ENCODE data around the gene SHE. TPM values are rescaled to one million over a fixed set of nuclear protein-coding genes. Genes with fewer than 3 reads are reported as not detected.

SHE gene
- total and polyA plus RNA-seq, 9 donors, result 7.3 to 10.4 (median 8.4) TPM

DNA sequence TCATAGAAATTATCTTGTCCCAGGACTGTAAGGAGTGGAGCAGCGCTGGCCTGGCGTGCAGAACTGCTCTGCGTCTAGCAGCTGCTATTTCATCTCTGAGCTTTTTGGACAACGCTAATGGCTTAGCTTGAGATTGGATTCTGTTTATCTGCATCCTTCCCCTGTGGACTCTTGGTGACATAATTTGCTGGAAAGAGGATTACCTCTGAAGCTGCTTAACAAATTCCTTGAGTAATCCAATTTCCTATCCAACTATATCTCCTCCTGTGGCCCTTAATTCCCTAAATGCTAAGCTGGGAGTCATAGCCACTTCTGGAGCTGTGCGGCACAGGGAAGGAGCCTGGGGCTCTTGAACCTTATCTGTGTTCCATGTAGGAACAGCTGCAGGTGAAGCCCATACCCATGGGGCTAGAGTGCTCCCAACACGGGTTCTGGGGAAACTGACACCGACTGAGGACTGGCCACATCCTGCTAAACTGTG is 53.8 kb downstream of the SHE start:
- no peaks in the 10 kb centered on the region for H3K9me3 ChIP-seq (replicated peaks; ENCODE audit: control insufficient read depth, low read depth, low read length)
- peaks cover 2% of the 10 kb centered on the region for H3K27me3 ChIP-seq (ENCODE audit: control insufficient read depth, insufficient read depth, low read length)
- 49% methylated on average over 5 of the region's 7 CpGs for WGBS (ENCODE audit: insufficient coverage)
- H3K27ac ChIP-seq (ENCODE audit: low read length), result peak overlapping the region; percentile 42
- H3K36me3 ChIP-seq (ENCODE audit: control insufficient read depth, insufficient read depth, low read length), result no peaks in the 10 kb centered on the region
- no peak overlapping the region for H3K4me3 ChIP-seq (ENCODE audit: low read length)
- H3K4me1 ChIP-seq (ENCODE audit: control insufficient read depth, insufficient read depth, low read length), result peaks cover 13% of the 10 kb centered on the region
- DNase-seq, result peak; percentile 95

DNA sequence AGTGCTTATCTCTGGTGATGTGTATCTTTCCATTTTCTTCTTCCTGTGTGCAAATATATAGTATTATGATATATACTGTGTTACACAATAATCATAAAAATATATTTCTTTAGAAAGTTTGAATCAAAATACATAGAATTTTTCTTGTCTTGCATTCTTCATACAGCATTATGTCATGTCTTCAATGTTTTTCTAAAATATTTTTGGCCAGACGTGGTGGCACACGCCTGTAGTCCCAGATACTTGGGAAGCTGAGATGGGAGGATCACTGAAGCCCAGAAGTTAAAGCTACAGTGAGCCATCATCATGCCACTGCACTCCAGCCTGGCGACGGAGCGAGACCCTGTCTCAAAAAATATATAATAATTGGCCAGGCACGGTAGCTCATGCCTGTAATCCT is 55.4 kb downstream of the SHE start:
- no peak for DNase-seq
- Histone ChIP-seq H3K4me1 (ENCODE audit: control insufficient read depth, insufficient read depth, low read length) (peaks cover 9% of the 10 kb centered on the region), H3K27me3 (ENCODE audit: control insufficient read depth, insufficient read depth, low read length) (peaks cover 3% of the 10 kb centered on the region), H3K4me3 (ENCODE audit: low read length) (no peak overlapping the region), H3K9me3 (replicated peaks; ENCODE audit: control insufficient read depth, low read depth, low read length) (no peaks in the 10 kb centered on the region), H3K27ac (ENCODE audit: low read length) (no peak overlapping the region), H3K36me3 (ENCODE audit: control insufficient read depth, insufficient read depth, low read length) (no peaks in the 10 kb centered on the region)
- WGBS (ENCODE audit: insufficient coverage), result 52% methylated on average over 2 of the region's 6 CpGs

DNA sequence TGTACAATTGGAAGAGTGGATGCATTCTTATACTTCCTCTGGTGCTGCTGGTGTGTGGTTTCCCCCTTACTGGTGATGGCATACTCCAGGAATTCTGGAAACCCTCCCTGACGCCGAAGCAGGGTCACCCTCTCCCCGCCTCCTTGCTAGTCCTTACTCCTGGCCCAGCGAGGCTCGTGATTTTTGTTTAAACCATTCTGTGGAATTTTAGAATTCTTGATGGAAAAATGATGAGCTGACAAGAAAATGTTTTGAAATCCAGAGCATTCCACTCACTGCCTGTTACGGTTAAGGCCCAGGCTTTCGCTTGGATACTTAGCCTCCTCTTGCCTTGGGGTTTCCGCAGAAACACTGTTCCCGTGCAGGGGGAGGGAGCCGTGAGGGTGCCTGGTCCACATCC is 55.9 kb downstream of the SHE start:
- Histone ChIP-seq H3K4me1 (ENCODE audit: control insufficient read depth, insufficient read depth, low read length) (peaks cover 9% of the 10 kb centered on the region), H3K4me3 (ENCODE audit: low read length) (no peak overlapping the region), H3K9me3 (replicated peaks; ENCODE audit: control insufficient read depth, low read depth, low read length) (no peaks in the 10 kb centered on the region), H3K27me3 (ENCODE audit: control insufficient read depth, insufficient read depth, low read length) (peaks cover 3% of the 10 kb centered on the region), H3K27ac (ENCODE audit: low read length) (peak overlapping the region; percentile 20), H3K36me3 (ENCODE audit: control insufficient read depth, insufficient read depth, low read length) (no peaks in the 10 kb centered on the region)
- WGBS (ENCODE audit: insufficient coverage), result no CpG with 5 or more reads among the region's 10 CpGs
- peak; percentile 80 for DNase-seq

DNA sequence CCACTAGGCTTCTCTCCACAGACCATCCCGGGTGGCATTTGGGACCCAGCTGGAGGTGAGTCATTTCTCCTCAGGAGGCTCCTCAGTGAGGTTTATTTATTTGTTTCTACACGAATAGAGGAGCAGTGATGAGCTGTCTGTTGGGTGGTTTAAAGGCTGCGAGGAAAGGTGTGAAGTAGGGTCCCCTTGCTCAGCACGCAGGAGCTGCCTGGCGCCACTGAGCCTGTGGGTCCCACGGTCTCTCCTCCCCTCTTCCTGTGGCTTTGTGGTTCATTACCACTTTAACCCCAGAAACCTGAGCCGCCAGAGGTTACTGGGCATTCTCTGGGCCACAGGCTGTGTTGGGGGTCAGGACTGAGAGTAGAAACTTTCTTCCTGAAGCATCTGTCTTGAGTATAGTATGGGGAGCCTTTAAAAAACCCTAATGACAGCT is 57.2 kb downstream of the SHE start:
- no peak for DNase-seq
- no peak overlapping the region for H3K27ac ChIP-seq (ENCODE audit: low read length)
- H3K9me3 ChIP-seq (replicated peaks; ENCODE audit: control insufficient read depth, low read depth, low read length), result no peaks in the 10 kb centered on the region
- H3K27me3 ChIP-seq (ENCODE audit: control insufficient read depth, insufficient read depth, low read length), result peaks cover 3% of the 10 kb centered on the region
- no peaks in the 10 kb centered on the region for H3K36me3 ChIP-seq (ENCODE audit: control insufficient read depth, insufficient read depth, low read length)
- peaks cover 9% of the 10 kb centered on the region for H3K4me1 ChIP-seq (ENCODE audit: control insufficient read depth, insufficient read depth, low read length)
- H3K4me3 ChIP-seq (ENCODE audit: low read length), result no peak overlapping the region
- no CpG with 5 or more reads among the region's 7 CpGs for WGBS (ENCODE audit: insufficient coverage)

DNA sequence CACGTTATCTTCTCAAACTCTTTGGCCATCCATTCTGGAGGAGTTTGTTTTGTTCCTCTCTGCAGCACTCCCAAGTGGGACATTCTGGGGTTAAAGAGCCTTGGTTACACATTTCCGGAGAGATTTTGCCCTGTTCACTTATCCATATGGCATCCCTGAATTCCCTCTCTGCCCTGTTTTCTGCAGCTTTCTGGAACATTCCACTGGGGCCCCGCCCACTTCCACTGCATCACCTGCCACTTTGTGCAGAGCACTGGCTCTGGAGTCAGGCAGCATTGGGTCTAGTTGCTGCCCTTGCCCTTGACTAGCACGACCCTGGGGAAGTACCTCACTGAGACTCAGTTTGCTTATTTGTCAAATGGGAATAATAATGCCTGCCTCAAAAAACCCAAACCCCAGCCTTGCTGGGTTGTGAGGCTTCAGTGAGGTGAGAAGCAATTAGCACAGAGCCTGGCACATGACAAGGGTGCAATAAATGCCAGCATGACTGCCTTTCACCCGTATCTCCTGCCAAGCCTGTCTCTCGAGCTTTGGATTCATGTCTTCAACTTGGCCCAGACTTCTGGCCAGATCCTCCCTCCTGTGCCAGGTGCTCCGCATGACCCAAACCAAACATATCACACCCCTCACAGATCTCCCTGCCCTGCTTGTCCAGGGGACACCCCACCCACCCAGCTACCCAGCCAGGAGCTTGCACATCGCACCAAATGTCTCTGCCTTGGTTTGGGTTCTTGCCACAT is 58.8 kb downstream of the SHE start:
- H3K4me3 ChIP-seq (ENCODE audit: low read length), result no peak overlapping the region
- peaks cover 6% of the 10 kb centered on the region for H3K4me1 ChIP-seq (ENCODE audit: control insufficient read depth, insufficient read depth, low read length)
- no peaks in the 10 kb centered on the region for H3K36me3 ChIP-seq (ENCODE audit: control insufficient read depth, insufficient read depth, low read length)
- no peak for DNase-seq
- H3K9me3 ChIP-seq (replicated peaks; ENCODE audit: control insufficient read depth, low read depth, low read length), result no peaks in the 10 kb centered on the region
- peaks cover 3% of the 10 kb centered on the region for H3K27me3 ChIP-seq (ENCODE audit: control insufficient read depth, insufficient read depth, low read length)
- WGBS (ENCODE audit: insufficient coverage), result 69% methylated on average over 6 of the region's 8 CpGs
- H3K27ac ChIP-seq (ENCODE audit: low read length), result no peak overlapping the region

DNA sequence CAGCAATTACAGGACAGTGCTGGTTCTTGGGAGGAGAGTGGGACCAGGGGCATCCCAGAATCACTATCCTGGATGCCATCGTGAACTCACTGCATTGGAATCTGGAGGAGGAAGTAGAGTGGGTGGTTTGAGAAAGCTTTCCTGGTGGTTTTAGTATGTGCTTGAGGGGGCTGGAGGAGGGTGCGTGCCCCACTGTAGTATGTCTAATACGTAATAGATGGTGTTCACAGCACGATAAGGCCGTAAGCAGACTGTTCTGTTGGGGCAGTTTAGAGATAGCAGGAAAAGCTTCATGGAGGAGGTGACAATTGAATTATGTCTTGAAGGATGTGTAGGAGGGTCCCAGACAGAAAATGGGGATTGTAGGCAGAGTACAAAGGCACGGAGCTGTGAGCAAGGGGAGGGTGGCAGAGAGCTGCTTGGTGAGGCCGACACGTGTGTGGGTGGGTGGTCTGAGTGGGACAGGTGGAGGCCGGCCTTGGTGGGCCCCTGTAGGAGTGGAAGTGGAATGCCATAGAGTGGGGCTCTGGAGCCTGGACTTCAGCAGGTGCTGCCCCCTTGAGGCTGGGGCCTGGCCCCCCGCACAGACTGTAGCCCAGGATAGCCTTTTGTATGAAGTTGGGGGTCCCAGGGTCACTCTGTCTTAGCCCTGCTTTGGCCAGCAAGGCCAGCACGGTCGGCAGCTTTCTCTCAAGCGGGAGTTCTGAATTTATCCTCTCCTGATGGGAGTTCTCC is 60.0 kb downstream of the SHE start:
- peaks cover 4% of the 10 kb centered on the region for H3K4me1 ChIP-seq (ENCODE audit: control insufficient read depth, insufficient read depth, low read length)
- no peak for DNase-seq
- peaks cover 3% of the 10 kb centered on the region for H3K27me3 ChIP-seq (ENCODE audit: control insufficient read depth, insufficient read depth, low read length)
- H3K27ac ChIP-seq (ENCODE audit: low read length), result no peak overlapping the region
- no peaks in the 10 kb centered on the region for H3K36me3 ChIP-seq (ENCODE audit: control insufficient read depth, insufficient read depth, low read length)
- no peak overlapping the region for H3K4me3 ChIP-seq (ENCODE audit: low read length)
- H3K9me3 ChIP-seq (replicated peaks; ENCODE audit: control insufficient read depth, low read depth, low read length), result no peaks in the 10 kb centered on the region
- 76% methylated on average over 12 of the region's 13 CpGs for WGBS (ENCODE audit: insufficient coverage)

DNA sequence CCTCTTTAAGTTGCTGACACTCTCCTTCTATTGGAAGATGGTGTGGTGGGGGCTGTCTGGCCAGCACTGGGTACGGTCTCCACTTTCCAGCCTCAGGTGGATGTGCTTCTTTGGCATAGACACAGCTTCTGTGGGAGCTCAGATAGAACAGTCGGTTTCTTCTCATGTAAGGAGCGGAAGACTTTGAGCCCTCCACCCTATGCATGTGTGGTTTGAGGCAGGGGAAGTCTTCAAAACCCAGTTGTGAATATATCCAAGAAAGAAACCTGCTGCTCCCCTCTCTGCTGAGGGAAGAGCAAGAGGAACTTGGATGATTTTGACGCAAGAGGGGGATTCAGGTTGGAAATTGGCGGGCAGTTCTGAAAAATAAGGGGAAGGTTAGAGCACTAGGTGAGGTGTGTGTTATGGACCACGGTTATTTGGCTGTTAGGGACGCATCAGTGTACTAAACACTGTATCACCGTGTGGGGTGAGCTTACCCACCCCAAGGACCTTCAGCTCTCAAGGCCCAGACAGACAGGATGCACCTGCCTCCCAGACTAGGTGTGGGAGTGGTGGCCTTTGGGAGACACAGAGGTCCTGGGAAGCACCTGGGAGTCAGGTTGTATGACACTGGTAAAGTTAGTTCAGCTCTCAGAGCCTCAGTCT is 60.8 kb downstream of the SHE start:
- H3K9me3 ChIP-seq (replicated peaks; ENCODE audit: control insufficient read depth, low read depth, low read length), result no peaks in the 10 kb centered on the region
- peaks cover 4% of the 10 kb centered on the region for H3K4me1 ChIP-seq (ENCODE audit: control insufficient read depth, insufficient read depth, low read length)
- no peak for DNase-seq
- H3K36me3 ChIP-seq (ENCODE audit: control insufficient read depth, insufficient read depth, low read length), result no peaks in the 10 kb centered on the region
- H3K4me3 ChIP-seq (ENCODE audit: low read length), result no peak overlapping the region
- WGBS (ENCODE audit: insufficient coverage), result 50% methylated on average over 2 of the region's 8 CpGs
- peaks cover 3% of the 10 kb centered on the region for H3K27me3 ChIP-seq (ENCODE audit: control insufficient read depth, insufficient read depth, low read length)
- no peak overlapping the region for H3K27ac ChIP-seq (ENCODE audit: low read length)

DNA sequence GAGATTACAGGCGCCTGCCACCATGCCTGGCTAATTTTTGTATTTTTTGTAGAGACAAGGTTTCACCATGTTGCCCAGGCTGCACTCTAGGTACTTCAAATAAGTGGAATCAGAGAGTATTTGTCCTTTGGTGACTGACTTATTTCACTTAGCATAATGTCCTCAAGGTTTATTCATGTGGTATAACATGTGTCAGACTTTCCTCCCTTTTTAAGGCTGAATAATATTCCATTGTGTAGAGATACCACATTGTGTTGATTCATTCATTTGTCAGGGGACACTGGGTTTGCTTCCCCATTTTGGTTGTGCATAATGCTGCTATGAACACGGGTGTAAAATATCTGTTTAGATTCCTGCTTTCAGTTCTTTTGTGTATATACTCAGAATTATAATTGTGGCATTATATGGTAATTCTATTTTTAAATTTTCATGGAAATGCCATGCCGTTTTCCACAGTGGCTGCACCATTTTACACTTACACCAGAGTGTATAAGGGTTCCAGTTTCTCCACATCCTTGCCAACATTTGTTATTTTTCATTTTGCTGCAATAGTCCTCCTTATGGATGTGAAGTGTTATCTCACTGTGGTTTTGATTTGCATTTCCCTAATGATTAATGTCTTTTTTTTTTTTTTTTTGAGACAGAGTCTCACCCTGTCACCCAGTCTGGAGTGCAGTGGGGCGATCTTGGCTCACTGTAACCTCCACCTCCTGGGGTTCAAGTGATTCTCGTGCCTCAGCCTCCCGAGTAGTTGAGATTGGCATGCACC is 62.0 kb downstream of the SHE start:
- no peaks in the 10 kb centered on the region for H3K36me3 ChIP-seq (ENCODE audit: control insufficient read depth, insufficient read depth, low read length)
- no peak overlapping the region for H3K4me3 ChIP-seq (ENCODE audit: low read length)

DNA sequence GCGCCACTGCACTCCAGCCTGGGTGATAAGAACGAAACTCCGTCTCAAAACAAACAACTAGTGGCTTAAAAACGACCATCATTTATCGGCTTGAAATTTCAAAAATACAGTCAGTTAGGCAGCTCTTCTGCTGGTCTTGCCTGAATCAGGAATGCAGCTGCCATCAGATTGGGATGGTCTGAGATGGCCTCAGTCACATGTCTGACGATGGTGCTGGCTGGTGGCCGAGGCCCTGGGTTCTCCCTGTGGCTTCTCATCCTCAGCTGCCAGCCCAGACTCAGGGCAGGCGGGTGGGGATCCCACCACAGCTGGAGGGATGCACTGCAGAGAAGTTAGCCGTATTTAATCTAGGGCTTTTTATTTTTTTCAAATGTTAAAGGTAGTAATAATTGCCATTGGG is 65.8 kb downstream of the SHE start:
- no peak for DNase-seq
- no peaks in the 10 kb centered on the region for H3K9me3 ChIP-seq (replicated peaks; ENCODE audit: control insufficient read depth, low read depth, low read length)
- H3K4me1 ChIP-seq (ENCODE audit: control insufficient read depth, insufficient read depth, low read length), result peaks cover 9% of the 10 kb centered on the region
- no peaks in the 10 kb centered on the region for H3K36me3 ChIP-seq (ENCODE audit: control insufficient read depth, insufficient read depth, low read length)
- WGBS (ENCODE audit: insufficient coverage), result 60% methylated on average over 4 of the region's 9 CpGs
- H3K27ac ChIP-seq (ENCODE audit: low read length), result no peak overlapping the region
- H3K27me3 ChIP-seq (ENCODE audit: control insufficient read depth, insufficient read depth, low read length), result peaks cover 5% of the 10 kb centered on the region
- no peak overlapping the region for H3K4me3 ChIP-seq (ENCODE audit: low read length)

More for the DNA sequence above, 62.0 kb downstream of the SHE start:
- 82% methylated on average over 3 of the region's 6 CpGs for WGBS (ENCODE audit: insufficient coverage)
- Histone ChIP-seq H3K27me3 (ENCODE audit: control insufficient read depth, insufficient read depth, low read length) (peaks cover 5% of the 10 kb centered on the region), H3K9me3 (replicated peaks; ENCODE audit: control insufficient read depth, low read depth, low read length) (no peaks in the 10 kb centered on the region), H3K4me1 (ENCODE audit: control insufficient read depth, insufficient read depth, low read length) (no peaks in the 10 kb centered on the region), H3K27ac (ENCODE audit: low read length) (no peak overlapping the region)
- DNase-seq, result no peak

Measured in muscle of leg (tissue), 11 donors.